DMS79 (cell line): ENCODE measurements around the gene APOL4.
"Not testable (repeated sequence)": the region's sequence is repeated elsewhere in the genome, so short reads cannot be mapped to it uniquely, and the experiment has no call there.

Source experiments
- DNase-seq: peaks from one replicate; lab custom pipeline; 2025; lab: John Stamatoyannopoulos, UW

The APOL4 gene

DNA sequence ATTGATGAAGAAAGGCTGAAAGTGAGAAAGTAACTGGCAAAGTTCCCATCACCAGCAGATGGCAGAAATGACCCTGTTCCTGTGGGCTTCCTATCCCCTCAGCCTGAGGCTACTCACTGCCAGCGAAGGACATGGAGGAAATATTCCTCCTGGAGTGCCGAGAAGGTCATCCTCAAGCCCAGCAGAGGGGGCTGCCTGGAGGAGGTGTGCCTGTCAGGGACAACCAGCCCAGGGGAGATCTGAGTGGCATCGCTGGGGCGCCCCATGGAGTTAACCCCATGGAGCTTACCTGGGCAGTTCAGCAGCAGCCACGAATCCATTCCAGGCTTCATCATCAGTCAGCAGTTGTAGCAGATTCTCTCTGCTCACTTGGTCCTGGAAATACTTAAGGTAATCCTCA, 29.4 kb upstream of the APOL4 start:
- not testable (repeated sequence) for DNase-seq

DNA sequence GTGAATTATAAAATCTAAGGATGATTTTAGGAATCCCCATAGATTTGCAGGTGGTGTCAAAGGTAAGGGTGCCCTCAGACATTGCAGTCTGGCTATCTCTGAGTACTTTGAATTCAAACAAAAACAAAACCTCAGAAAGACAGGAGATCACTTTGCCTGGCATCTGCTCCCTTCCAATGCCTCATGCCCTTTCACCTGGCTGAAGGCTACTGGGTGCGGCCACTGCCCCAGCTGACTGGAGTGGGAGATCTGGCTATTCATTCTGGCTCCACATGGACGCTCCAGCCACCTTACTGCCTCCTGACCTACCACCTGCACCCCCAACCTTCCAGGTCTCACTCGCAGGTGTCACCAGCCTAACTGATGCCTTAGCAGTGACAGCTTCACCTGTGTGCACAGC, 28.0 kb upstream of the APOL4 start:
- not testable (repeated sequence) for DNase-seq

DNA sequence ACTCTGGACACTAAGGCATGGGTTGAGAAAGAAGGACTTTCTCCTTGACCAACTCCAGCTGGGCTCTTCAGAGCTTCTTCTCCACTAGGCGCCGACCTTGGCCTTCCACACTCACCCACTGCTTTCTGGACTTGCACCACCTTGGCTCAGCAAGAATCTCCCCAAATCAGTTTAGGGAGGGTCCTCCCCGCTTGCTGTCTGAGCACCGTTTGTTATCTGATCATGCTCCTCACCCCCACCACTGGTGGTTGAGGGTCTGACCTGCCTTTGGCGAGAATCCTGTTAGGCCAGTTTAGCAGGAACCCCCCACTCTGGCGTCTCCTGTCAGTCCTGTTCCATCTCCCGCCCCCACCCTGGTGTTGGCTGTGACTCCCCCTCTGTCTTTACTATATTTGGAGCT, 27.3 kb upstream of the APOL4 start:
- no peak for DNase-seq

DNA sequence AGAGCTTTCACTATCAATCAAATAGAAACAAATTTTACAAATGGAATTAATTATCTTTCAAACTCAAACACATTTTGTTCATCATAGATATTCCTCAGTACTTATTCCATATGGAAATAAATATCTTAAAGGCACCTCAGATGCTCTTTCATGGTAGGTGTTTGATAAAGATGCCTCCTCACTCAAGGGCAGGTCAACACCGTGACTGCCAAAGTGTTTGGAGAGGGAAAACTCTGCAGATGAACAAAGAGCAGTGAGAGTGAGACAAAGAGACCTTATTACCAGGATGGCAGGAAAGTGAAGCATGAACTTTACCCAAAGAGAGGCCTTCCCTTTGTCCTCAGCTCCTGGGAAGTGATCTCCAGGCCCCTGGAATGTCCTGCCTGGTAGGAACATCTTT, 26.8 kb upstream of the APOL4 start:
- DNase-seq = not testable (repeated sequence)

DNA sequence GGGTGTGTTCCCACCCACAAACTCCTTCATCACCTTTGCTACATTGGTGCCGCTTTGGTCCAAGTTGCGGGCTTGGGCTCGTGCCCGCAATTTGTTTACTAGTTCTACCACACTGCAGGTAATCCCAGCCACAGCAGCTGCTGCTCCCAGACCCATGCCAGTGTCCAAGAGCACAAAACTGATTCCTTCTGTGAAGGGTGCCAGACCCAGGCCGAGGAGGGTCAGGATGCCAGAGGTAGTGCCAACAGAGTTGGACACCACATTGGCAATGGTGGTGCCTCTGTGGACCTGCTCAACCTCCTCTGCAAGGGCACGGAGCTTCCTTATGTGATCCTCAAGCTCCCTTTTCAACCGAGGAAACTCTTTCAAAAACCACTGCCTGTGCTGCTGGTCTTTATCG, 26.2 kb upstream of the APOL4 start:
- DNase-seq = no peak

DNA sequence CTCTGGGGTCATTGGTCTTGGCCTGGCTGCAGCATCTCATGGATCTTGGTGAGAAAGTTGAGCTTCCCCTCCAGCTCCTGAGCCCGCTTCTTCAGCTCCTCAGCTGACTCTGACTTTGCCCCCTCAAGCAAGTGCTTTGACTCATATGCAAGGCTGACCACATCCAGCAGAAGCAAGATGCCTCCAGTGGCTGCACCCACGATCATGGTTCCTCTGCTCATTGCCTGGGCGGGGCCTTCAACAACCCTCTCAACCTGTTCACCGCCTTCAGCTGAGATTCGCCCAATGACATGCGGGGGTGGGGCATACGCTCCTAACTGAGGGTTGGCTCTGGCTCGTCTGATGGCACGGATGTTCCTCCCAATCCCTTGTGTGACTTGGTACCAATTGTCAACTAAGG, 25.8 kb upstream of the APOL4 start:
- DNase-seq = no peak

DNA sequence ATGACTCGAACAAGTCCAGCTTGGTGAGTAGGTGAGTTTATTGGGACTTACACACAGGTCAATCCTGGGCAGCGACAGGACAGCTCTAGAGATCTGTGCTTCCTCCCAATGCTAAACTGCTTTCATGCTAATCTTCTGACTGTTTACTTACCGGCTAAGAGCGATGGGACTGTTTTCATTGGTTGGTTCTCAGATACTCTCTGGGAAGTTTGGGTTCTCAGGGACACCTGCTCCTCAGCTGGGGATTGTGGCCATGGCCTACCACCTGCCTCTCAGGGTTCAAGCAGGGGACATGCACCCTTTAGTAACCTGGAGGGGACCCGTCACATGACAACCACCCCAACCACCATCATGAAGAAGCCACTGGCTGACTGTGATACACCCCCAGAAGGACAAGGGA, 24.6 kb upstream of the APOL4 start:
- DNase-seq = no peak

DNA sequence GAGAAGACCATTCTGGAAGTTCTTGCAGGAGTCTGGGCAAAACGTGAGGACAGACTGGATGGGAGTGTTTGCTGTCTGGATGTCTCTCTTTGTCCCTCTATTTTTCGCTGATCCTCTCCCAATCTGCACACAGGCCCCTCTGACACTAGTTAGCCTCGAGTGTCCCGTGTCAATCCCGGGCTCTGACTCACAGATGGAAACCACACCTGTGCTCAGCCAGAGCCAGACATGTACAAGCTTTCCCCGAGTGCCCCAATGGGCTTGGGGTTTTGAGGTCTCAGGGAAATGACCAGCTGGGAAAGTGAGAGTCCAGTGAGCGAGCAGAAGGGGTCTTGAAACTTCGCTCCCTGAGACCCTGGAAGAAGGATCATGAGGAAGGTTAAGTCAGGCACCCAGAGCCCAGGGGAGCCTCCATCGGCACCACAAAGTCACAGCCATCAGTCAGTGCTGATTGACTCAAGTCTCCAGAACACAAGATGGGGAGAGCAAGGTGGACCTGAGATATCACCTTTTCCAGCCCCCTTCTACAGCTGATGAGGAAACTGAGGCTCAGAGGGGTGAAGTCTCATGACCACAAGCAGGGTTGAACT, 23.8 kb upstream of the APOL4 start:
- no peak for DNase-seq

DNA sequence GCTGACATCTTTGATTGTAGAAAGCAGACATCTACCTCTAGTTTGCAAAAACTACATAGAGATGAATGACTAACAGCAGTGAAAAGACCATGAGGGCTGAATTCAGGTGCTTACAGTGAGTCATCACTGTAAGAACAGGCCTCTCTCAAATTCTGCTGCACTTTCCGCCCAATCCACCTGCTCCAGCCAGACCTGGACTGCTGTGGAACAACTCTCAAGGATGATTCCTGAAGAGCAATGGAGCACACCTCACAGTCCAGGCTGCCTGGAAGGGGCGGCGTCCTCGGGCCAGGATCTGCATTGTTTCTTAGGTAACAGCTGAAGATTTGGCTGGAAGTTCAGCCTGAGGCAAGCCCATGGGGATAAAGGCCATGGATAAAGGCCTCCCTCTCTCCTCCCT, 22.6 kb upstream of the APOL4 start:
- no peak for DNase-seq

DNA sequence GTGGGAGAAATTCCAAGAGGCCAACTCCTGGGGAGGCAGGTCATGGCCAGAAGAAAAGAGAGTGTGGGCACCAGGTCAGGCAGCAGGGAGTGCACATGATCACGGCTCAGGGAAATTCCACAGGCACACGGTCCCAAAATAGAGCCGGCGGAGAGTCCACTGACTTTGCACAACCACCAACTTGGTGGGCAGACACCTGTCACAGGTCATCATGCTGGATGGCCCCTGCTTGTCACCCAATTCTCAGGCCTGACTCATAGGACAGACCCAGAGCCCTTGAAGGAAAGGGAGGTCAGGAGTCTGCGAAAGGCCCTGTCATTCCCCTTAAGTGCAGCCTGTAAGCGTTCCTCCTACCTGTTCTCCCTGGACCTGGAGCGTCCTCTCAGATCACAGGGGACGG, 21.9 kb upstream of the APOL4 start:
- no peak for DNase-seq

DNA sequence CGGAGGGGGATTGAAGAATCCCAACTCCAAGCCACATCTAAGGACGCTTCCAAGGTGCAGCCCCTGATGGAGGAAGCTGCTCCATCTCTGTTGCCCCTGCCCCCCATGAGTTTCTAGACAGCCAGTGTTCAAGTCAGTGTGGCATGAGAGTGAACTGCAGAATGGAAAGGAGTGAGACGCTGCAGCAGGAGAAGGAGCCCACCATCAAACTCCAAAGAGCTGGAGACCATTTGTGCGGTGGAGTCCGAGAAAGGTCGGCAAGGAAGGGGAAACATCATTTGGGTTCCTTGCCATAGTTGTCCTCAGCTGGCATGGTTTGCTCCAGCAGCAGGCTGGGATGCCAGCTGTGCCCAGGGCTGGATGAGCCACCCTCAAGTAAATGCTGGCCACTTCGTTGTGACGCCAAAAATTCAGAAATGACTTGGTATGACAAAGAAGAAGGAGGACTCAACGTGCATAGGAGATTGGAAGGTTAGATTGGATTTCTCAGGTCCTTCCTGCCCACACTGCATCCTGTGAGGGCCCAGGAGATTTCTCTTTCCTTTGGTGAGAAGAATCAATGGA, 21.4 kb upstream of the APOL4 start:
- no peak for DNase-seq

DNA sequence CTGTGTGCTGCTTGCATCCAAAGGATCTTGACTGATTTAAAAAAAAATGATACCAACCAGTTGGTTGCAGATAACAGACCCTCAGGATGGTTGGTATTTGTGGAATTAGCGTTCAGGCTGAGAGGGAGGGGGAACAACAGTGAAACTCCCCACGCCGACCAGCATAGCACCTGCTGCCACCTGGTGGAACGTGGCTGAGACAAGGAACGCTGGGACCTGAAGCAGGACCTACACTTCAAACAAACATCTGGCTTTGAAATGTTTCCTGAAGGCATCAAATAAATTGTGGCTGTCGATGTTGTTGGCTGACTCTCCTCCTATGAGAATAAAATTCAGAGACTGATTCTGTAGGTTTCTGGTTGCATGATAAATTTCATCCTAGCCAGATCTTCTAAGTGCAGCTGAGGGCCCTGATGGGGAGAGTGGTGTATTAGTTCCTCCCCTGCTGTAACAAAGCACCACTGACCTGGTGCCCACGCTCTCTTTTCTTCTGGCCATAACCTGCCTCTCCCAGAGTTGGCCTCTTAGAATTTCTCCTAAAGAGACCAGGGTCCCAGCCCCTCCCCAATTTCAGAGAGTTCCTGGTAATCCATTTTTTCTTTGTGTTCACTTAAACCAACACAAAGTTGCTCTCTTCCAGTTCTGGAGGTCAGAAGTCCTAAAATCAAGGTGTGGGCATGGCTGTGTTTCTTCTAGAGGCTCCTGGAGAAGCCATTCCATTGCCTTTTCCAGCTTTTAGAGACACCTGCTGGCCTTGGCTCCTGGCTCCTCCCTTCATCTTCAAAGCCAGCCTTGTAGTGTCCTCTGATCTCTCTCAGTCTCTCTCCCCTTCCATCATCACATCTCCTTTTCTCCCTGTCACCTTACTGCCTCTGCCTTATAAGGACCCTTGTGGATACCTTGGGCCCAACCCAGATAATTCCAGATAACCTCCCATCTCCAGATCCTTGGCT, 20.5 kb upstream of the APOL4 start:
- DNase-seq = no peak

DNA sequence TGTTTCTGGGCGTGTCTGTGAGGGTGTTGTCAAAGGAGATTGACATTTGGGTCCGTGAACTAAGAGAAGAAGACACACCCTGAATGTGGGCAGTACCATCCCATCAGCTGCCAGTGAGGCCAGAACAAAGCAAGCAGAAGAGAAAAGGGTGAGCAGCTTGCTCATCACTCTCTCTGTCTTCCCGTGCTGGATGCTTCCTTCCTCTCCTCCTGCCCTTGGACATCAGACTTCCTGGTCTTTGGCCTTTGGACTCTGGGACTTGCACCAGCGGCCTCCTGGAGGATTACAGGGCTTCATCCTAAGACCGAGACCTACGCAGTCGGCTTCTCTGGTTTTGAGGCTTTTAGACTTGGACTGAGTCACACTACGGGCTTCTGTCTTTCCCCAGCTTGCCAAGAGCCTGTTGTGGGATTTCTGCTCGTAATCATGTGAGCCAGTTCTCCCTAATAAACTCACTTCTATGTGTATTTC, 18.9 kb upstream of the APOL4 start:
- no peak for DNase-seq

DNA sequence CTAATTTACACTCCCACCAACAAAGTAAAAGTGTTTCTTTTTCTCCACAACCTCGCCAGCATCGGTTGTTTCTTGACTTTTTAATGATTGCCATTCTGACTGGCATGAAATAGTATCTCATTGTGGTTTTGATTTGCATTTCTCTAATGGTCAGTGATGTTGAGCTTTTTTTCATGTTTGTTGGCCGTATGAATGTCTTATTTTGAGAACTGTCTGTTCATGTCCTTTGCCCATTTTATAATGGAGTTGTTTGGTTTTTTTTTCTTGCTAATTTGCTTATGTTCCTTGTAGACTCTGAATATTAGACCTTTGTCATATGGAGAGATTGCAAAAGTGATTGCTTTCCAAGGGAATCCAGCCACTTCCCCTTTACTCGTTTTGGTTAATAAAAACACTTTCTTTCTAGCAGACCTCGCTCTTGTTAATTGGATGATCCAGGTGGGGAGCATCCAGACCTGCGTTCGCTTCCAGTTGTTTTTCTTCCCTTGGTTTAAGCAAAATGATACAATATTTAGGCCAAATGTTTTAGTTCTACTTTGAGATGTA, 17.1 kb upstream of the APOL4 start:
- DNase-seq = no peak

DNA sequence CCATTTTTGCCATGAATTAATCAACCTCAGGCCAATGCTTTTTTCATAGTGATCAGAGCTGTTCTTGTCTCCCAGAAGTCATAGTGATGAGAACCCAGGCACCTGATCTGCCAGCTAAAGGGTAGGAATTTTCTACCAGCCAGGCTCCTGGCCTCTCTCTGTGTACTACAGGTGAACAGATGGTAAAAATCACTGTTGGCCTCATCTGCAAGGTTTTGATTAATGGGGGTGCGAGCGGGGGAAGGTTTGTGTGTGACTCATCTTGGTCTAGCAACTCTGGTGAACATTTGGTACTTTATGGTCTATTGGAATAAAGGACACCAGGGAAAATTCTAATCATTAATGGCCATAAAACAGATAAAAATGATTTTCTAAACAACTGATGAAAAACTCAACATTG, 14.4 kb upstream of the APOL4 start:
- DNase-seq = no peak

DNA sequence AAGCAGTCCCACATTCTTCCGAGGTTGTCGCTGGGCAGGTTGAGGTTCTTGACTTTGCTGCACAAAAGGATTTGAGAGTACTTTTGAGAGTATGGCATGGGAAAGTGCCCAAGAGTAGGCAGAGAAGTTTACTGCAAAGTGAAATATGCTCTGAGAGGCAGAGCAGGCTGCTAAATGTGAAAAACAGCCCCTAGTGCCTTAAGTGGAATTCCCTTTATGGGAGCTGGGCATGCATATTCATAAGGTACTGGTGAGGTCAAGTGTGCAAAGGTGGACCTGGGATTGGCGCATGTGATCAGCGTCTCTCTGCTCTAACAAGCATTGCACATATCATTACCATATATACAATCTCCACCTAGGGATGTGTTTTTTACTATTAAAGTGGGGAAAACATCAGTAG, 12.0 kb upstream of the APOL4 start:
- peak; percentile 44 for DNase-seq

DNA sequence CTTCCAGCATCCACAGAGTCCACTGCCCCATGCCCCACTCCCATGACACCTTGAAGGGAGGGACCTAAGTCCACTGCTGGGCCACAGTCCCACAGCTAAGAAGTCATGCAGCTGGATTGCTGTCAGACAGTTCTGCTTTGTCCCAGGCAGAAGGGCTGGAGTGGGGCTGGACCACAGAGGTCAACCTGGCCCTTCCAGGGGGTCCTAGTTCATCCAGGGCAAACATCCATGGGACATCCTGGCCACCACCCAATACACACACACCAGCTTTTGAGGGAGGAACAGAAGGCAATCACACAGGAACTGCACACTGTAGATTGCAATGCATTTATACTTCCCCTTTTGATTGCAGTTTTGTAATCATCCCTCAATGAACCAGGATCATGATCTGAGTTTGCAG, 11.3 kb upstream of the APOL4 start:
- DNase-seq = no peak

DNA sequence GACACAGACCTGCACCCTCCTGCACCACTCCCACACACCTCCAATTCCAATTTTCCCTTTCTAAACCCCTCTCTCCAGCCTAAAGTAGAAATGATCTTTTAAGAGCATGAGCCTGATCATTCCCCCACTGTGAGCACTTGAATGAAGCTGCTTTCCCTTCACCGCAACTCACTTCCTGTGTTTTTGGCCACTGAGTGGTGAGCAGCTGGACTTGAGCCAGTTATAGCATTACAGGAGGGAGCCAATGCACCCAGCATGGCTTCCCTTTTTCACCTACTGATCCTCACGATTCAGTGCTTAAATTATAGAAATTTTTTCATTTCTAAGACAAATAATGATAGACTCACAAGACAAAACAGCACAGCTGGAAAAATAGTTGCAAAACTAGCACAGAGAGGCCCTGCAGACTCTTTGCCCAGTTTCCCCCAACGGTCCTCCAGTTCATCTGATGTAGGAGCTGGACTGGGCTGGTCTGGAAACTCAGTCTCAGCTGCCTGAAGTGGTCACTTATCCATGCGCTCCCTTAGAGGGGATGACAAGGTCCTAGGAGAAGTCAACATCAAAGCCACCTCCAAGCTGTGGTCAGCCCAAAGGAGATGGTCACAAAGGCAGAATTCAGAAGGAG, 9.7 kb upstream of the APOL4 start:
- DNase-seq = peak; percentile 22

DNA sequence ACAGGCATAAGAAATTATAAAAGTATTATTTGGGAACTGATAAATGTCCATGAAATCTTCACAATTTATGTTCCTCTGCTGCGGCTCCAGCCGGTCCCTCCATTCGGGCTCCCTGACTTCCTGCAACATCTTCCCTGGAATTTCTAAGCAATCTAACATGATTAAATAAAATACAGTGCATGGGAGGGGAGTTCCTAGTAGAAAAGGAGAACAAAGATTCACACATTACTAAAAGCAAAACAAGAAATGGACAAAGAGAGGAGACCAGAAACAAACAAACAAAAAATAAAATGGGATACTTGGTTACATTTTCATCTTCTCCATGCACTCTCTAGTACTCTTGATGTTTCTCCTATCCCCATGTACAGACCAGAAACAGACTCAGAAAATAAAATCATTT, 8.6 kb upstream of the APOL4 start:
- no peak for DNase-seq

DNA sequence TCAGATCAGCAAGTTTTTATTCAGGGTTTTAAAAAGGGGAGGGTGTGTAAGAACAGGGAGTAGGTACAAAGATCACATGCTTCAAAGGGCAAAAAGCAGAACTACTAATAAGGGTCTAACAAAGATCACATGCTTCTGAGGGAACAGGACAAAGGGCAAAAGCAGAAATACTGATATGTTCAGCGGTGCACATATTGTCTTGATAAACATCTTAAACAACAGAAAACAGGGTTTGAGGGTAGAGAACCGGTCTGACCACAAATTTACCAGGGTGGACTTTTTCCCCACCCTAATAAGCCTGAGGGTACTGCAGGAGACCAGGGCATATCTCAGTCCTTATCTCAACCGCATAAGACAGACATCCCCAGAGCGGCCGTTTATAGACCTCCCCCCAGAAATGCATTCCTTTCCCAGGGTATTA, 7.9 kb upstream of the APOL4 start:
- DNase-seq = not testable (repeated sequence)

DNA sequence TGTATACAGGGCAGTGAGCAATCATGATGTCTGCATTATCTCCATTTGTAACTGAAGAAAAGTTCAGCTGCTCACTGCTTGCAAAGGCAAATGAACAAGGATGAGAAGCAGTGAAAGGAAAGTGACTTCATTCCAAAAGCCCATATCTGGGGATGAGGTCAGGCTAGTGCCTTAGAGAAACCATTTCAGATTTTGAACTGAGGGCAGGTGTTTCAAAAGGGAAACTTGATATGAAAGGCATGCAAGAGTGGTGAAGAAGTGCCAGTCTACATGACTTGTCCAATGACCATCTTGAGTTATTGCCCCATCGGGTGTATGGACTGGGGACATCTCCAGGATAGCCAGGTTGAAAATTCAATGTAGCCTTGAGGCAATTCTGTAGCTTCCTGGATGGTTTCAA, 7.3 kb upstream of the APOL4 start:
- no peak for DNase-seq

DNA sequence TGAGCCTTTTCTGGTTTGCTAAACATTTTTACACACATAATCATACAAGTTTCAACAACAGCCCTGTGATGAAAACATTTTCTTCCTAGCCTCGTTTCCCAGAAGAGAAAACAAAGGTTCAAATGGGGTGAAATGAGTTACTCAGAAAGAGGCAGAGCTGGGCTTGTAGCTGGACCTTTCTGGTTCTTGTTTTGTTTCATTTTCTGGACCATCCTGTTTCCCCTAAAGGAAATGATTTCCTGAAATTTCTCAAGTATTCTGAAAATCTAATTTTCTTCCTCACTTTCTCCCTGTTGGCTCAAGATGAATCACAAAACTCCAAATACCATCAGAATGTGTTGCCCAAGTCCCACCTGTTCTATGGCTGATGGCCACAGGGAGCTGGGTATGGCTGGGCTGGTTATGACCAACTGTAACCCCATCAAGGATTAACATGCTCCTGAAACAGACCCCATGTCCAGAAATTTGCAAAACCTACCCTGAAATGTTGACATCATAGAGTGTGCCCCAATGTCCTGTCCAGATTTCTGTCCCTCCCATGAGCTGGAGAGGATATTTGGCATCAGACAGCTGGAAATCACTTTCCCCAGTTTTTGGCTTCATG, 6.7 kb upstream of the APOL4 start:
- no peak for DNase-seq
